Lung (tissue), 12 donors: ENCODE measurements around the gene UBE2N. TPM values are rescaled to one million over a fixed set of nuclear protein-coding genes. Genes with fewer than 3 reads are reported as not detected.

Experiments used
- ATAC-seq: fragments of 200-7000 bp; cut with Tn5 transposase; one replicate; pipeline ENCODE4 v1.9.1; 2020; ENCODE audit warnings: moderate number of reproducible peaks; ENCODE audit not compliant: insufficient read depth, low FRiP score
- DNase-seq, 3 donors: peaks; one replicate each; pipeline ENCODE4 v3.0.0-alpha.2; 2013 to 2017
- H3K27ac ChIP-seq, 2 donors: one replicate each; pipeline ENCODE4 v1.5.1; 2013; ENCODE audit warnings: mild to moderate bottlenecking in 2 of 2, moderate library complexity in 2 of 2, control low read depth in 1 of 2, inconsistent platforms in 1 of 2, low read depth in 1 of 2, low read length in 1 of 2
- H3K27me3 ChIP-seq, 3 donors: one replicate each; pipeline ENCODE4 v1.5.1; 2013; ENCODE audit warnings: low read length in 2 of 3; ENCODE audit not compliant: control insufficient read depth in 3 of 3, insufficient read depth in 3 of 3
- H3K36me3 ChIP-seq, 4 donors: one replicate each; pipeline ENCODE4 v1.5.1; 2013; ENCODE audit warnings: low read length in 4 of 4, mild to moderate bottlenecking in 1 of 4, moderate library complexity in 1 of 4; ENCODE audit not compliant: control insufficient read depth in 4 of 4, insufficient read depth in 4 of 4
- H3K4me1 ChIP-seq, 5 donors: one replicate each; pipeline ENCODE4 v1.5.1; 2013; ENCODE audit warnings: low read length in 5 of 5, mild to moderate bottlenecking in 2 of 5, moderate library complexity in 1 of 5; ENCODE audit not compliant: control insufficient read depth in 5 of 5, insufficient read depth in 5 of 5
- H3K4me3 ChIP-seq: one replicate; pipeline ENCODE4 v1.5.1; 2013; ENCODE audit warnings: mild to moderate bottlenecking, control low read depth, moderate library complexity
- H3K9ac ChIP-seq, 2 donors: one replicate each; pipeline ENCODE4 v1.5.1; 2013; ENCODE audit warnings: low read length in 2 of 2, control low read depth in 1 of 2; ENCODE audit not compliant: insufficient read depth in 1 of 2
- H3K9me3 ChIP-seq, 4 donors: one replicate each; pipeline ENCODE4 v1.5.1; 2013; ENCODE audit warnings: low read length in 3 of 4, mild to moderate bottlenecking in 1 of 4, moderate library complexity in 1 of 4; ENCODE audit not compliant: control insufficient read depth in 4 of 4, insufficient read depth in 3 of 4
- WGBS, 2 donors: extraction: QIAGEN DNeasy Blood & Tissue Kit; methylation state at CpG; one replicate each; pipeline ENCODE4 v1.1.7; 2013; 5-methylcytosine and 5-hydroxymethylcytosine counted together
- polyA plus RNA-seq, 2 donors: library from polyadenylated mRNA; stranded (reverse); fragments of 200-250 nt; gene quantifications; one replicate each; pipeline ENCODE4 v1.2.1, GENCODE V29; 2013
- total RNA-seq, 2 donors: library from RNA; depleted of rRNA in 1 of 2; stranded (reverse); fragments of >200 nt in 1 of 2; gene quantifications; one replicate each; pipeline ENCODE4 v1.2.1, GENCODE V29; 2014 to 2021
- TF ChIP-seq, protein P1 (sequence below): IDR thresholded peaks from 2 replicates; pipeline ENCODE4 v1.5.1; 2012; ENCODE audit warnings: mild to moderate bottlenecking; ENCODE audit errors: control extremely low read depth, extremely low read depth
- donor health status: control.
- donor health status: control.
- donor health status: Bipolar disorder and iron deficiency.
- donor health status: healthy.
- donor health status: DM: yes; HTN: yes; CAD: no.

Gene UBE2N
- total and polyA plus RNA-seq, 4 donors: 65.1 to 89.4 (median 79.8) TPM

DNA sequence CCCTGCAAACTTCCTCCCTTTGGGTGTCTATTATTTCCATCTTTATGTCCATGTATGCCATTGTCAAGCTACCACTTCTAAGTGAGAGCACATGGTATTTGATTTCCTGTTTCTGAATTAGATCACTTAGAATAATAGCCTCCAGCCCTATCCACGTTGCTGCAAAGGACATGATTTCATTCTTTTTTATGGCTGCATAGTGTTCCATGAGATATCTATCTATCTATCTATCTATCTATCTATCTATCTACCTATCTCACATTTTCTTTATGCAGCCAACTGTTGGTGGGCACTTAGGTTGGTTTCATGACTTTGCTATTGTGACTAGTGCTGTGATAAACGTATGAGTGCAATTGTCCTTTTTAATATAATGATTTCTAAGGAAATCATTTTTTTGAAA is 14.3 kb upstream of the UBE2N start:
- 75 to 83% methylated on average over 2 of the region's 2 CpGs for WGBS, 2 donors
- no peak for DNase-seq
- no peaks in the 10 kb centered on the region for H3K36me3 ChIP-seq
- no peaks in the 10 kb centered on the region for H3K9me3 ChIP-seq
- ATAC-seq: no peak
- no peaks in the 10 kb centered on the region for H3K4me1 ChIP-seq
- H3K27me3 ChIP-seq: no peaks in the 10 kb centered on the region
- H3K9ac ChIP-seq: no peak overlapping the region
- no peak overlapping the region for H3K27ac ChIP-seq
- H3K4me3 ChIP-seq: no peak overlapping the region
- TF ChIP-seq, protein P1, sequence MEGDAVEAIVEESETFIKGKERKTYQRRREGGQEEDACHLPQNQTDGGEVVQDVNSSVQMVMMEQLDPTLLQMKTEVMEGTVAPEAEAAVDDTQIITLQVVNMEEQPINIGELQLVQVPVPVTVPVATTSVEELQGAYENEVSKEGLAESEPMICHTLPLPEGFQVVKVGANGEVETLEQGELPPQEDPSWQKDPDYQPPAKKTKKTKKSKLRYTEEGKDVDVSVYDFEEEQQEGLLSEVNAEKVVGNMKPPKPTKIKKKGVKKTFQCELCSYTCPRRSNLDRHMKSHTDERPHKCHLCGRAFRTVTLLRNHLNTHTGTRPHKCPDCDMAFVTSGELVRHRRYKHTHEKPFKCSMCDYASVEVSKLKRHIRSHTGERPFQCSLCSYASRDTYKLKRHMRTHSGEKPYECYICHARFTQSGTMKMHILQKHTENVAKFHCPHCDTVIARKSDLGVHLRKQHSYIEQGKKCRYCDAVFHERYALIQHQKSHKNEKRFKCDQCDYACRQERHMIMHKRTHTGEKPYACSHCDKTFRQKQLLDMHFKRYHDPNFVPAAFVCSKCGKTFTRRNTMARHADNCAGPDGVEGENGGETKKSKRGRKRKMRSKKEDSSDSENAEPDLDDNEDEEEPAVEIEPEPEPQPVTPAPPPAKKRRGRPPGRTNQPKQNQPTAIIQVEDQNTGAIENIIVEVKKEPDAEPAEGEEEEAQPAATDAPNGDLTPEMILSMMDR: no peak

DNA sequence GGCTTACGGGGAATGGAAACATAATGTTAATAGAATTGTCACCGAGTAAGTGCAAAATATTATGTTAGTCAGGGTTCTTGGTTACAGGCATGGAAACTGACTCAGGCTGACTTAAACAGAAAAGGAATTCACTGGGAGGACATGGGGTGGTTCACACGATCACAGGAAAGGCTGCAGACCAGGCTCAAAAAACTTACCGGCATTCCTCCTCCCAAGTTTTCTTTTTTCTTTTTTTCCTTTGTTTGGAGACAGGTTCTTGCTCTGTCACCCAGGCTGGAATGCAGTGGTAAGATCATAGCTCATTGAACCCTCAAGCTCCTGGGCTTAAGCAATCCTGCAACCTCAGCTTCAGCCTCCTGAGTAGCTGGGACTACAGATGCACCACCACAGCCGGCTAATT is 11.9 kb upstream of the UBE2N start:
- TF ChIP-seq, protein P1: no peak
- 88% methylated on average over 5 of the region's 5 CpGs for WGBS, 2 donors
- DNase-seq (no peak), ATAC-seq (no peak)
- Histone ChIP-seq H3K4me1 (no peaks in the 10 kb centered on the region), H3K27ac (no peak overlapping the region), H3K4me3 (no peak overlapping the region), H3K36me3 (no peaks in the 10 kb centered on the region), H3K9ac (no peak overlapping the region), H3K27me3 (no peaks in the 10 kb centered on the region), H3K9me3 (no peaks in the 10 kb centered on the region)

DNA sequence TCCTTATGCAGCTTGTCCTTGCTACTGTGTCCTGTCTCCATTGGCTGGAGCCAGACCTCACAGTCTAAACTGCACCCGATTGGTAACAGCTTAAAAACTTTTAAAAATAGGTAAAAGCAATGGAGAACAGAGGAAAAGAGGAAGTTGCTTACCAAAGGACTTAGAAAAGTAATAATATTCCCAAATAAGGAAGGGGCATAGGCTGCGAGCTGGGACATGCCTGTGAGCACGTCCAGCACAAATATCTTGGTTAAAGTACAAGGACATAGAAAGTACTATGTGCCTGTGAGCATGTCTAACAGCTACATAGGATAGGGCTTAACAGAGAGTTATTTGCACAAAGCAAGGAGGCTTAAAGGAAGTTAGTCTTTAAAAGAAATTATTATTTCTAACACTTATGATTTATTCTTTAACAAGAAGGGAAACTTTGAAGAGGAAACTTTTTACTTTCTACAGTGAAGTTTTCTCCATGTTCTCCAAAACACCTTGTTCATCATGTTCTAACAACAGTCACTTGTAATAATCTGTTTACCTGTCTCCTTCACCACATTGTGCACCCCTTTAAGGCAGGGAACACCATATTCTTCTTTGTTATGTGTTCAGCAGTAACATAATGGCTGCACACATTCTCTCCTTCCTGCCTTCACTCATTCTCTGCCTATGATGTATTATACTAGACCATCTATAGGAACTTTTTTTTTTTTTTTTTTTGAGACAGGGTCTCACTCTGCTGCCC is 9.8 kb upstream of the UBE2N start:
- DNase-seq: no peak

More for the DNA sequence above, 9.8 kb upstream of the UBE2N start:
- no peaks in the 10 kb centered on the region for H3K27me3 ChIP-seq
- ATAC-seq: no peak
- H3K36me3 ChIP-seq: no peaks in the 10 kb centered on the region
- TF ChIP-seq, protein P1: no peak
- H3K27ac ChIP-seq: no peak overlapping the region
- 57 to 70% methylated on average over 3 of the region's 3 CpGs for WGBS, 2 donors
- H3K9ac ChIP-seq: no peak overlapping the region
- no peaks in the 10 kb centered on the region for H3K9me3 ChIP-seq
- no peak overlapping the region for H3K4me3 ChIP-seq
- no peaks in the 10 kb centered on the region for H3K4me1 ChIP-seq
